NB4 (cell line): ENCODE results near the gene CDH3.

Experiments used
- DNase-seq: peaks from one replicate; pipeline ENCODE4 v3.0.0; 2010; ENCODE audit warnings: low read depth
- H3K4me3 ChIP-seq: one replicate; pipeline ENCODE4 v1.5.1; 2011; ENCODE audit warnings: mild to moderate bottlenecking, low read depth, low read length, moderate library complexity
- CTCF ChIP-seq: IDR thresholded peaks from one replicate; pipeline ENCODE4 v1.5.1; 2012; ENCODE audit warnings: low read depth, low read length
- MAX ChIP-seq: IDR thresholded peaks from 2 replicates; pipeline ENCODE4 v1.6.1; 2011; ENCODE audit warnings: low read depth, low read length
- MYC ChIP-seq: IDR thresholded peaks from 2 replicates; pipeline ENCODE4 v1.6.1; 2011; ENCODE audit warnings: low read depth, low read length
- POLR2A ChIP-seq: IDR thresholded peaks from 2 replicates; pipeline ENCODE4 v1.6.1; 2011; ENCODE audit warnings: mild to moderate bottlenecking; ENCODE audit not compliant: insufficient read length; ENCODE audit errors: extremely low read depth

The CDH3 gene

GRCh38 chr16:68652659-68653058 lies 7.5 kb downstream of the CDH3 start:
- TF ChIP-seq MYC (no peak), MAX (no peak), POLR2A (no peak), CTCF (no peak)
- H3K4me3 ChIP-seq = no peak overlapping the region
- no peak for DNase-seq

- TF ChIP-seq MAX (no peak), POLR2A (no peak), CTCF (no peak), MYC (no peak)
- H3K4me3 ChIP-seq = no peak overlapping the region
- DNase-seq = no peak
Measured at GRCh38 chr16:68655806-68656205, 10.7 kb downstream of the CDH3 start.

DNA sequence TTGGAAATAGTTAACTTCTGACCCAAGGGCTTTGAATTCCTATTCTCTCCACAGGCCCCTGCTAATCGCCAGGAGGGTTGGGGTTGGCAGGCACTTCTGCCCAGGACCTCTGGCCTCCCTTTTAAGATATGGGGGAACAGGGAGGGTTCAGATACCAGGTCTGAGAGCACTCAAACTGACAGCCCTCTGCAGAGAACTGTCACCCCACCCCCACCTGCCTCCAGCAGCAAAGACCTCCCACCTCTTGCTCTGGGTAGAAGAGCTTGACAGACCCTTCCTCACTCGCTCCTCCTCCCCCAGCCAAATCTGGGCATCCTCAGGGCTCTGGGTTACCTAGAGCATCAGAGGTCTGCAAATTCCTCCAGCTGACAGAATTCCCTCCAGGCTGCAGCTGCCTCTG lies 11.6 kb downstream of the CDH3 start:
- DNase-seq = no peak
- H3K4me3 ChIP-seq = no peak overlapping the region
- TF ChIP-seq MAX = no peak
- TF ChIP-seq POLR2A = no peak
- no peak for TF ChIP-seq MYC
- no peak for TF ChIP-seq CTCF

DNA sequence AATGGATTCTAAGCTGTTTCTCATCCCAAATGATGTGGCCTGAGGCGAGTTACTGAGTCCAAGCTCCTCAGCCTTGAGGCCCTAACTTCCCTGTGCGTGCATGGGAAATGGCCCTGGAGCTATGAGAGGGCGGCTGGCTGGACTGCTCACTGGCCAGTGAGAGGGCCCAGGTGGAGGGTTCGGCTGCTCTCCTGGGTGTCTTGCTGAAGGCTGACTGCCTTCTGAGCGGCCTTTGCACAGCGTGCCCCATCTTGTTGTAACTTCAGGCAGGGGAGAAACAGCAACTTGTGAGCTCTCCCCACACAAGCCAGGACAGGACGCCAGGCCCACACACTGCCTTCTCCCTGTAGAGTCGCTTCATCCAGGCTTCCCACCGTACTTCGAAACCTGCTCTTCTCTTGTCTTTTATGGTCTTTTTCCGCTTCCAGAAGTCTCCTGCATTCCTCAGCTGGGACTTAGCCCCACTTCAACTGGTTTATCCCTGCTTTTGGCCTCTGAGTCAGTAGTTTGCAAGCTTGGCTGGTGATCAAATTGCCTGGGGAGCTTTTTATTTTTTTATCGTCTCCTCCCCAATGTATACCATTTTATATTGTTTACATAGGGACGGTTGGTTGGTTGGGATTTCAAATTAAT lies 13.3 kb downstream of the CDH3 start:
- TF ChIP-seq MYC = no peak
- TF ChIP-seq CTCF = no peak
- TF ChIP-seq POLR2A = no peak
- no peak for TF ChIP-seq MAX
- no peak overlapping the region for H3K4me3 ChIP-seq
- no peak for DNase-seq

GRCh38 chr16:68658974-68659360 lies 13.9 kb downstream of the CDH3 start:
- H3K4me3 ChIP-seq = no peak overlapping the region

More at GRCh38 chr16:68658974-68659360, 13.9 kb downstream of the CDH3 start:
- TF ChIP-seq CTCF (no peak), MAX (no peak), POLR2A (no peak)
- DNase-seq = no peak
